GM21447 (cell line): ENCODE data around the gene SLC47A1.

Experiments used
- ATAC-seq: cut with Tn5 transposase; IDR thresholded peaks from one replicate; pipeline ENCODE4 v1.9.1; 2021; ENCODE audit not compliant: unreplicated experiment

Gene SLC47A1

GRCh38 chr17:19596869-19597268, 63.2 kb downstream of the SLC47A1 start:
- no peak for ATAC-seq

DNA sequence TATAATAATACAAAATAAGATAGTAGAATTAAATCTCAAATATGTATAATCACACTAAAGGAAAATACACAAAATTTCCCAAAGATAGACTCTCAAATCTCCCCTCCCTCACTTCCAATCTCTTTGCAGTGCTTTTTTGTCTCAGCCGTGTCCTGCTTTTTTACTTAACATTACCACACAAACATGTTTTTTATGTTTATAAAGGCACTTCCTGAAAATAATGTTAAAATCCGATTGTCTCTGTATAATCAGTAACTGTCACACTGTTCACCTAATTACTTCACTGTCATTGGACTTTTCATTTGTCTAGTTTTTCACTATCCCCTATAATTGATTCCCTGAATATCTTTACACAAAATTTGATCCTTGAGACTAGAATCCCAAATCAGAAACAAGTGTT, 76.7 kb downstream of the SLC47A1 start:
- ATAC-seq, result no peak

GRCh38 chr17:19610879-19611278, 77.2 kb downstream of the SLC47A1 start:
- ATAC-seq, result no peak

- ATAC-seq, result no peak
These were observed 80.3 kb downstream of the SLC47A1 start for GRCh38 chr17:19613979-19614378.

DNA sequence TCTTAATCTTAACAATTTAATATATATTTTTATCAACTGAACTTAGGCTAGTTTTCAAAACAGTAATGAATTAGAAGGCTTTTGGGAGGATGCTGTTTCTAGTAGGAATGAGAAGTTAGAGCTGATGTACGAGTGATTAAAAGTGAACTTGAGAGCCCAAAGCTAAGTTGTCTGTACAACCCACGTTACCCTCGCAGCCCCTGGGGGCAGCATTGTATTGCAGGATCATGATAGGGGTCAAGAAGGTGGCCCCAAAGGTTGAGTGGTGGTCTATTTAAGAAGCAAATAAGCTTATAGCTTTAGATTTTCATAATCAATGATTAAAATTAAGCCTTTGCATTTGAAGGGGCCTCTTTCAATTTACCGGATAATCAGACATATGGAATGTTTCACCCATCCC, 81.2 kb downstream of the SLC47A1 start:
- no peak for ATAC-seq

GRCh38 chr17:19618015-19618414, 84.4 kb downstream of the SLC47A1 start:
- ATAC-seq, result no peak

GRCh38 chr17:19619705-19620325, 86.2 kb downstream of the SLC47A1 start:
- ATAC-seq, result no peak

GRCh38 chr17:19621697-19622096, 88.0 kb downstream of the SLC47A1 start:
- ATAC-seq, result no peak

GRCh38 chr17:19626079-19626478, 92.4 kb downstream of the SLC47A1 start:
- no peak for ATAC-seq
